Daoy (cell line): ENCODE measurements around the gene NKX6-2. TPM values are rescaled to one million over a fixed set of nuclear protein-coding genes. Genes with fewer than 3 reads are reported as not detected.

Experiments
- DNase-seq: peaks from one replicate; pipeline ENCODE4 v3.0.0-alpha.2; 2015; ENCODE audit warnings: low read depth
- total RNA-seq: library from RNA; depleted of rRNA; stranded (reverse); fragments of >200 nt; shearing (Covaris generic); gene quantifications from 2 replicates; pipeline ENCODE4 v1.2.3, GENCODE V29; 2014

NKX6-2 gene
- total RNA-seq, 1 experiment from 2014 or later = 0.06 TPM

- no peak for DNase-seq
Observed at GRCh38 chr10:132813001-132813401, 27.1 kb upstream of the NKX6-2 start.

- no peak for DNase-seq
Observed at GRCh38 chr10:132812520-132812919, 26.6 kb upstream of the NKX6-2 start.

DNA sequence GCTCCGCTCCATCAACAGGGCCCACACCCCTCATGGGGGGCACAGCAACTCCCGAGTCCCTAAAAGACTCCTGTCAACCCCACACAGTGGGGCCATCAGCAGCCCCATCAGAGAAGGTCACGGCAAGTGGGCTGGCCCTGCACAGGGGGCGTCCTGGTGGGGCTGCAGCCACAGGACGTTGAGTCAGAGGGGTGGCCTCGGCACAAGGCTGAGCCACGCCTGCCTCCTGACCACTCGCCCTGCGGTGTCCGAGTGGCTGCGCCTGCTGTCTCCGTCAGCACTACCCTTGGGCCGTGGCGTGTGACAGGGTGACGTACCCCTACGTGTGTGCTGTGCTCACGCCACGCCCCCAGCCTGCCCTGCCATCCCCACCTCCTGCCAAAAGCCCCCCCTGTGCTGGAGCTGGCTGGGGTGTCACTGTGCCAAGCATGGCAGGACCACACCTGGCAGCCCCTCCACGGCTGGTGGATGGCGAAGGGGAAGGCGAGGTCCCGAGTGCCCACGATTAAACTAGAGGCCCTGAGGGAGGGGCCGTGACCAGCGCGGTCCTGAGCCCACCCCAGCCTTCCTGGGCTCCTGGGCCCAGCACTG lies 26.0 kb upstream of the NKX6-2 start:
- no peak for DNase-seq

DNA sequence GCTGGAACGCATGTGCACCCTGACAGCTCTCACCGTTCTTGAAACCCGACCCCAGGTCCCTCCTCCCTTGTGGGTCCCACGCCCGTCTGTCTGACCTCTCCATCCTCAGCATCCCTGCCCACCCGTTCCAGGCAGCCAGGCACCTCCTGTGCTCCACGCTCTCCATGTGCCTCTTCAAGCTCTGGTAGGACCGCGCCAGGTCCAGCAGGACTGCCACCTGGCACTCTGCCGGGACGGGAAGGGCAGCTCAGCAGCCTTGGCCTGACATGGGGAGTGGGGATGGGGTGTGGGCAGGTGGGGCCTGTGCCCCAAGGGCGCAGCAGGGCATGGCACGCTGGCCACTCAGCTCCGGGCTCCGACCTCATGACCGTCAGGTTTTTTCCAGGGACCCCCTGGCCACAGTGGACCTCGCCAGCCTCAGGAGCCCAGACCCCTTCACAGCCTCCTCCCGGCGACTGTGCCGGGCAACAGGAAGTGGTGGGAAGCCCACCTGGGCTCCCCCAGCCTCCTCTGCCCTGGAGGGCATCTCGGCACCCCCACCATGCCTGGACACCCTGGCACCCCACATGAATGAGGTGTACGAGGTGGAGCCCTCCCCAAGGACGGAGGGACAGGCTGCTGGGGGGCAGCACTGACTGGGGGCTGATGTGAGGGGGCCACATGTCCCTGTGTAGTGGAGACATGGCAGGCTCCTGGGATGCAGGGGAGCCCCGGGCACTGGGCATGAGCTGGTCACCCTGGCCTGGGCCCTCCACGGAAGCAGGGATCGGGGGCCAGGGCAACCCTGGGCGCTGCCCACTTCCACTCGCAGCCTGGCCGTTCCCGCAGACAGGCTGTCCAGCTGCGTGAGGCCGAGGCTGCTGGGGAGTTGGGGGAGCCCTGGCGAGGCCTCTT lies 25.1 kb upstream of the NKX6-2 start:
- no peak for DNase-seq

GRCh38 chr10:132810141-132810806 lies 24.3 kb upstream of the NKX6-2 start:
- no peak for DNase-seq

DNA sequence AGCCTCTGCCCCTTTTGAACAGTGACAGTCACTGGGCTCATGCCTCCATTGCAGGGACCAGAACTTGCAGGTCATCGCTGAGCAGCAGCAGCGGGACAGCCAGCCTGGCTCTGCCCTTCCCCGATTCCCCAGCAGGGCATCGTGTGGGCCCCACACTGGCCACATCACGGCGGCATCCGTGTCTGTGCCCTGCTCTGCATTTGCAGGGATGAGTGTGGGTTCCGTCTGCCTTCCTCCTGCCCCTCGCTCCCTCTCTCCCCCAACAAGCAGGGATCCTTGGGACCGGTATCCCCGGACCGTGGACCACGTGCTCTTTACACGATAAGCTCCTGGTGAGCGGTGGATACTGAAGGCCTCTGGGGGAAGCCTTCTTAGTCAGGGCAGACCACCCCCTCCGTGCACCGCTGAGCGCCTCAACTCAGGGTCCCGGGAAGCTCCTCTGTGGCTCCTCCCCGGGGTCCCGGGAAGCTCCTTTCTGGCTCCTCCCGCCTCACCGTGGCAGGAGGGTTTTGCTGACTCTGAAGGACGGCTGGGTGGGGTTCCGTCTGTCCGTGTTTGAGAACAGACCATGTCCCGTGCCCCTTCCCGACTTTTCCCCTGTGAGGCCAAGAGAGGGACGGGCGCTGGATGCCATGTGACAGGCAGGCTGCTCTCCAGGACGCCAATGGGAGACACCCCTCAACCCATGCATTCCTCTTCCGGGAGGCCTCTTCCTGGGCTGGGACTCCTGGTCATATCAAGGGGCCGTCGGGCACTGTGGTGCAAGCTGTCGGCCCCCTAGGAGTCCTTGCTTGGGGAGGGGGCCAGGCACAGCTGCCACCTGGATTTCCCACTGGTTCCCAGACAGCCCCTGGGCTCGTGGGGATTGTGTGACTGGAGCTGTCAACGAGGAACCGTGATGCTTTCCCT lies 23.5 kb upstream of the NKX6-2 start:
- DNase-seq = no peak

- DNase-seq = no peak
Observed at GRCh38 chr10:132808383-132809231, 22.7 kb upstream of the NKX6-2 start.

DNA sequence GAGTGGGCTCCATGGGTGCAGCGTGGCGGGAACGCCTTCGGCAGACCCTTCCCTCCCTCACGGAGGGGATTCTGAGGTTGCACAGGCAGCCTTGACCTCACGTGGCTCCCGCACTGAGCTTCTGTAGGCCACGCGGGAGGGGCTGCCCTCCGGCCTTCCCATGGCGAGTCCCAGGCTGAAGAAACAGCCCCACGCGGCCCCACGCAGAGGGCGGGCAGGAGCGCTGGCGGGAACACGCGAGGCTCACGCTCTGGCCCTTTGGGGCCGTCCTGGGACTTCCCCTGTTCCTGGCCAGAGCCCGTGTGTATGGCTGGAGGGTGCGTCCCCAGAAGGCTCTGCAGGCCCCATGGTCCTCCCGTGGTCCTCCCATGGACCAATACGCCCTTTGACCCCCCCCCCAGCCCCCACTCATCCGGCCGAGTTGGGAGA lies 21.7 kb upstream of the NKX6-2 start:
- no peak for DNase-seq

DNA sequence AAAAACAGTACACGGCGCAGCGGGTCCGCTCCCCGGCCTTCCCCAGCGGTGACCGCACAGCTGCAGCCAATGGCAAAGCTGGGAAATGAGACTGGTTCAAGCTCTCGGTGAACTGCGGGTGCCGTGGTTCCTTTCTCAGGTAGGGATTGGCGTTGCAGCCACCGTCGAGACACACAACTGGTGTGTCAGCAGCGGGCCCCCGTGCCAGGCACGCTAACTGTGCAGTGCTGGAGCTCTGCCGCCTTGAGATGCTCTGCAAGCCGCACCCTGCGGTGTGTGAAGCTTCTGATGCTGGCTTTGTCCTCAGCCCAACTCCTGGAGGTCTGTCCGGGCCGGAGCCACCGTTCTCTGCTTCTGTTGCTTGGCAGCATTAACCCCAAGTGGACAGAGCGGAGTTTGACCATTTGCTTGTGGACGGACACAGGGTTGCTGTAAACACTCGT lies 20.6 kb upstream of the NKX6-2 start:
- DNase-seq = no peak

DNA sequence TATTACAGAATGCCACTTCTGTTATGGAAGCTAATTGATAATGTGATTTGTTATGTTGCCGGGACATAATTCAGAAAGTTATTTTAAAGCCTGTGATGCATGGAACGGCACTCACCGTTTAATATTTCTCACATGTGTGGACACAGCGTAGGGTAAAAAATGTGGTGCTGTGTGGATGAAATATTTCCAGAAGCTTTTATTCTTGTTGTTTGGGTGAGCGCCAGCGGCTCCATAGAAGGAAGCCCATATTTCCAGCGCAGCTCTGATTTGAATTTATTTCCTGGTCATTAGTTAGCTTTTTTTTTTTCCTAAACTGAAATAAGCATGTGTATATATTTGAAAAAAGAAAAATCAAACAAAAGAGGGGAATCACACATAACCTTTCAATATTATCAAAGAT lies 20.2 kb upstream of the NKX6-2 start:
- no peak for DNase-seq

GRCh38 chr10:132805599-132805998 lies 19.7 kb upstream of the NKX6-2 start:
- DNase-seq = no peak

- no peak for DNase-seq
Observed at GRCh38 chr10:132804785-132805426, 19.0 kb upstream of the NKX6-2 start.

DNA sequence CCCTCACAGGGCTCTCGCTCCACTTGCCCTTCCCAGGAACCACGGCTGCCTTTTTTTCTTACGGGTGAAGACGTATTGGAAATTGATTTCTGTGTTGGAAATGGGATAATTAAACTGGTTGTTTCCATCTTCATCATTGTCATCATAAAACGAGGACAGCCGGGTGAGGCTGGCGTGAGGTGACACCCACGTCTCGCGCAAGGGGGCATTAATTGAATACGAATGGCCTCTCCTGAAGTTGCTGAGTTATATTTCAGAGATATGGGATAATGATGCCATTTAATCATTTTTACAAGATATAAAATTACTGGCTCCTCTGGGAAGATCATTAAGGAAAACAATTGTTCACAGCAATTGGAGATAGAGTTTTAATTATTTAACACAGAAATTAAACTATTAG lies 18.3 kb upstream of the NKX6-2 start:
- DNase-seq = no peak

- no peak for DNase-seq
Observed at GRCh38 chr10:132803416-132804210, 17.7 kb upstream of the NKX6-2 start.

- no peak for DNase-seq
Observed at GRCh38 chr10:132802694-132803320, 16.9 kb upstream of the NKX6-2 start.

DNA sequence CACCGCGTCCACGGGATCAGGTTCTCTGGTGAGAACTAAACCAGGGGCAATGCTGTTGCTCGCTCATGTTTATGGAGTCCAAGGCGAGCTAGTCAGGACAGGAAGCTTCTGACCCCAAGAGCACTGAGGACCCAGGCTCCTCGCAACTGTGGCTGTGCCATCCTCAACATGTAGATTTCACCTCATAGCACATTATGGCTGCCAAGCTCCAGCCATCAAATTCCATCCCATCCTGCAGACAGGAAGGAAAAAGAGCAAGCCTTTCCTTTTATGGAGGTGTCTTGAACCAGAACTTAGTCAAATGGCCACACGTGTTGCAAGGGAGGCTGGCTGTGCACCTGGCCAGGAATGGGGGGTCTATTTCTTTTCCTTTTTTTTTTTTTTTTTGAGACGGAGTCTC lies 16.1 kb upstream of the NKX6-2 start:
- DNase-seq = no peak

DNA sequence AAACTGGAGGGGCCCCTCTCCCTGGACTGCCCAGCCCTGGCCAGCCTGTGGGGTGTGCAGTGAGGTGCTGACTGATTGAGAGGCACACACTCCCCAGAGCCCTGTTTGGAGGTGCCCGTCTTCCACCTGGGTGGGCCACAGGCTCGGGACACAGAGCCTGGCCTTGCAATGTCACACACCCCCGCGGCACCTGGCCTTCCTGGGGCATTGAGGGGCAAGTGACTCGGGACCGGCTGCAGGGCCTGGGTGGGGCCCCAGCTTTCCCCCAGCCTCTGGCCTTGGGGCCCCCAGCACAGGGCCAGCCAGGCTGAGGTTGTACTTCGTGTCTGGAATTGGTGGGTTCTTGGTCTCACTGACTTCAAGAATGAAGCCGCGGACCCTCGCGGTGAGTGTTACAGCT lies 13.9 kb upstream of the NKX6-2 start:
- no peak for DNase-seq

DNA sequence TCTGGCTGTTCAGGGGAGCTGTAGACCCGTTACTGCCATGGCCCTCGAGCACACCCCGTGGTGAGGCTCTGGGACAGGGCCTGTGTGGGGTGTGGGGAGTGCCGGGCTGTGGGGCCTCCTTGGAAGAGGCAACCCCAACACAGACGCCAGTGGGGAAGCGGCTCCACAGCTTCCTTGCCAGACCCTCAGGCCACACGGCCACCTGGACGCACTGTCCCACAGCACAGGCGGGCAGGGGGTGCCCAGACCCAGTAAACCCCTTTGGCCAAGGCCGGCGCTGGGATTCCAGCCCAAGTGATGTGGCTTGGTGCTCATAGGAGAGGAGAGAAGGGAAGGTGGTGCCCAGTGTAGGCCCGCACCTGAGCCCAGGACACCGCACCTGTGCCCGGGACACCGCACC lies 12.9 kb upstream of the NKX6-2 start:
- DNase-seq = no peak

DNA sequence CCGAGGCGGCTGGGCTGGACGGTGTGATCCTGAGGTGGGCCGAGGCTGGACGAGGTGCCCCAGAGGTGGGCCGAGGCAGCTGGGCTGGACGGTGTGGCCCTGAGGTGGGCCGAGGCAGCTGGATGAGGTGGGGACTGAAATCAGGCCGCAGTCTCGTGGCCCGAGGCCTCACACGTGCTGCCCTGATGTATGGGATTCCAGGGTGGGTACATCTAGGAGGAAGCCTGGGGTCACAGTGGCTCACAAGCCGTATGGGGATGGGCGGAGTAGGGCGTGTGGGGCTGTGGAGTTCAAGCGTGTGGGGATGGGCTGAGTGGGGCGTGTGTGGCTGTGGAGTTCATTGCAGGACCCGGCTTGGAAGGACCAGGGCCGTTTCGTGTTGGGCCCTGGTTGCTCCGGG lies 12.5 kb upstream of the NKX6-2 start:
- DNase-seq = no peak
